PFSK-1 (cell line): ENCODE measurements around the gene RASA2.

Experiments used
- FOXP2 ChIP-seq: optimal IDR thresholded peaks from 2 replicates; pipeline ENCODE3; 2011; ENCODE audit warnings: borderline replicate concordance, control low read depth, inconsistent platforms; ENCODE audit not compliant: insufficient read depth; ENCODE audit errors: extremely low read length, extremely low read depth
- POLR2AphosphoS5 ChIP-seq: IDR thresholded peaks from 2 replicates; pipeline ENCODE4 v1.6.1; 2012; ENCODE audit warnings: low read depth, mild to moderate bottlenecking, control low read depth, low read length, moderate library complexity
- REST ChIP-seq, 2 experiments: IDR thresholded peaks; 2 replicates each; pipeline versions ENCODE4 v1.6.1 to v1.8.0; 2011 to 2012; ENCODE audit warnings: low read depth in 2 of 2, low read length in 2 of 2, control low read depth in 1 of 2, inconsistent platforms in 1 of 2, mild to moderate bottlenecking in 1 of 2, moderate library complexity in 1 of 2; ENCODE audit not compliant: insufficient read depth in 1 of 2
- SIN3A ChIP-seq: IDR thresholded peaks from 2 replicates; pipeline ENCODE4 v1.6.1; 2012; ENCODE audit warnings: mild to moderate bottlenecking, low read length, moderate library complexity, borderline replicate concordance; ENCODE audit not compliant: insufficient read depth
- TAF1 ChIP-seq: IDR thresholded peaks from 2 replicates; pipeline ENCODE4 v1.6.1; 2012; ENCODE audit warnings: low read length, control low read depth, borderline replicate concordance; ENCODE audit not compliant: insufficient read depth

Gene RASA2

GRCh38 chr3:141602706-141603105, 115.9 kb downstream of the RASA2 start:
- no peak for TF ChIP-seq POLR2AphosphoS5
- no peak for TF ChIP-seq SIN3A
- no peak for TF ChIP-seq TAF1

GRCh38 chr3:141603473-141604035, 116.7 kb downstream of the RASA2 start:
- no peak for TF ChIP-seq TAF1
- no peak for TF ChIP-seq SIN3A
- TF ChIP-seq REST (IDR thresholded peaks at IDR 0.05; ENCODE audit: insufficient read depth in 1 of 2, low read depth in 2 of 2, low read length in 2 of 2), result no peak
- TF ChIP-seq POLR2AphosphoS5, result no peak
- no peak for TF ChIP-seq FOXP2

GRCh38 chr3:141605883-141606282, 119.1 kb downstream of the RASA2 start:
- no peak for TF ChIP-seq TAF1
- TF ChIP-seq REST (IDR thresholded peaks at IDR 0.05; ENCODE audit: insufficient read depth in 1 of 2, low read depth in 2 of 2, low read length in 2 of 2), result no peak
- TF ChIP-seq FOXP2, result no peak
- no peak for TF ChIP-seq POLR2AphosphoS5
- TF ChIP-seq SIN3A, result no peak

- TF ChIP-seq REST (IDR thresholded peaks at IDR 0.05; ENCODE audit: insufficient read depth in 1 of 2, low read depth in 2 of 2, low read length in 2 of 2), result no peak
Observed at GRCh38 chr3:141608438-141608837, 121.6 kb downstream of the RASA2 start.

GRCh38 chr3:141610939-141611338, 124.1 kb downstream of the RASA2 start:
- TF ChIP-seq SIN3A (no peak), FOXP2 (no peak), REST (IDR thresholded peaks at IDR 0.05; ENCODE audit: insufficient read depth in 1 of 2, low read depth in 2 of 2, low read length in 2 of 2) (no peak), POLR2AphosphoS5 (no peak), TAF1 (no peak)
